BJ (cell line): Measurements from ENCODE around the gene SYNGR3. TPM values are rescaled to one million over a fixed set of nuclear protein-coding genes. Genes with fewer than 3 reads are reported as not detected.

Source experiments
- CTCF ChIA-PET: fragments of 350-600 bp; formaldehyde crosslinking; extraction: SDS; loops from one replicate; lab custom pipeline; 2021; ENCODE audit warnings: antibody characterized with exemption, inconsistent platforms; lab: Yijun Ruan, JAX
- POLR2A ChIA-PET: fragments of 300-600 bp; sonication (Branson Sonifier 250); formaldehyde crosslinking; extraction: SDS; loops from one replicate; lab custom pipeline; 2021; ENCODE audit warnings: antibody characterized with exemption; lab: Charles Lee
- DNase-seq: peaks from one replicate; pipeline ENCODE4 v3.0.0-alpha.2; 2011; ENCODE audit warnings: low read depth
- H3K27me3 ChIP-seq: 2 replicates; pipeline ENCODE4 v1.6.0; 2011; ENCODE audit warnings: low read length; ENCODE audit not compliant: control insufficient read depth, insufficient read depth
- H3K36me3 ChIP-seq: 2 replicates; pipeline ENCODE4 v1.5.1; 2011; ENCODE audit warnings: low read length; ENCODE audit not compliant: control insufficient read depth, insufficient read depth
- H3K4me3 ChIP-seq: 2 replicates; pipeline ENCODE4 v1.5.1; 2011; ENCODE audit warnings: low read depth, mild to moderate bottlenecking, control low read depth, low read length
- CTCF ChIP-seq: IDR thresholded peaks from 2 replicates; pipeline ENCODE4 v1.5.1; 2011; ENCODE audit warnings: low read depth, mild to moderate bottlenecking, control low read depth, inconsistent platforms, low read length, moderate library complexity; ENCODE audit not compliant: insufficient read depth
- polyA plus RNA-seq: library from polyadenylated mRNA; depleted of rRNA; stranded (reverse); fragments of >200 nt; gene quantifications from 2 replicates; pipeline ENCODE4 v1.2.3, GENCODE V29; 2011

The SYNGR3 gene
- polyA plus RNA-seq, 1 experiment = 3.3 TPM

GRCh38 chr16:1968146-1968953 is 21.4 kb upstream of the SYNGR3 start:
- CTCF ChIA-PET = no interaction called here

GRCh38 chr16:1971796-1972489 is 17.8 kb upstream of the SYNGR3 start, which contains the start of gene TBL3:
TBL3 (plus strand) TSS chr16:1972053; CDS start chr16:1972165, 112 bp downstream.
- ChIA-PET POLR2A (interaction anchor here (1.0 kb wide), 1 partner anchor 184 kb away, joined by 7 read pairs; the partner anchor contains the start of gene TRAF7), CTCF (interaction anchor here (0.7 to 1.6 kb wide), 2 partner anchors 10 to 25 kb away, joined by 3 to 4 read pairs; no protein-coding TSS in a partner anchor)

More at GRCh38 chr16:1968146-1968953, 21.4 kb upstream of the SYNGR3 start:
- POLR2A ChIA-PET = no interaction called here
- H3K27me3 ChIP-seq = no peaks in the 10 kb centered on the region
- H3K36me3 ChIP-seq = peaks cover 2% of the 10 kb centered on the region
- DNase-seq = no peak
- no peak overlapping the region for H3K4me3 ChIP-seq
- TF ChIP-seq CTCF = no peak

GRCh38 chr16:1972490-1972877 is 17.3 kb upstream of the SYNGR3 start:
- DNase-seq = no peak
- Histone ChIP-seq H3K27me3 (no peaks in the 10 kb centered on the region), H3K4me3 (peak overlapping the region; percentile 99), H3K36me3 (peaks cover 23% of the 10 kb centered on the region)
- CTCF ChIA-PET = interaction anchor here (1.6 kb wide), 1 partner anchor 10 kb away, joined by 4 read pairs; no protein-coding TSS in a partner anchor
- POLR2A ChIA-PET = no interaction called here
- no peak for TF ChIP-seq CTCF

More at GRCh38 chr16:1971796-1972489, 17.8 kb upstream of the SYNGR3 start, which contains the start of gene TBL3:
- DNase-seq = peak; percentile 39
- TF ChIP-seq CTCF = no peak
- Histone ChIP-seq H3K27me3 (no peaks in the 10 kb centered on the region), H3K36me3 (peaks cover 20% of the 10 kb centered on the region), H3K4me3 (peak within 1 kb of the TSS; percentile 99)

- no peak for TF ChIP-seq CTCF
- CTCF ChIA-PET = no interaction called here
- Histone ChIP-seq H3K4me3 (no peak overlapping the region), H3K36me3 (peaks cover 32% of the 10 kb centered on the region), H3K27me3 (no peaks in the 10 kb centered on the region)
- POLR2A ChIA-PET = no interaction called here
- no peak for DNase-seq
Measured at GRCh38 chr16:1973461-1974156, 16.2 kb upstream of the SYNGR3 start.
